ENCODE results near the gene CBX2.
A peak's percentile ranks its signal among the peaks of the same experiment; 100 is the strongest.

CBX2 gene

DNA sequence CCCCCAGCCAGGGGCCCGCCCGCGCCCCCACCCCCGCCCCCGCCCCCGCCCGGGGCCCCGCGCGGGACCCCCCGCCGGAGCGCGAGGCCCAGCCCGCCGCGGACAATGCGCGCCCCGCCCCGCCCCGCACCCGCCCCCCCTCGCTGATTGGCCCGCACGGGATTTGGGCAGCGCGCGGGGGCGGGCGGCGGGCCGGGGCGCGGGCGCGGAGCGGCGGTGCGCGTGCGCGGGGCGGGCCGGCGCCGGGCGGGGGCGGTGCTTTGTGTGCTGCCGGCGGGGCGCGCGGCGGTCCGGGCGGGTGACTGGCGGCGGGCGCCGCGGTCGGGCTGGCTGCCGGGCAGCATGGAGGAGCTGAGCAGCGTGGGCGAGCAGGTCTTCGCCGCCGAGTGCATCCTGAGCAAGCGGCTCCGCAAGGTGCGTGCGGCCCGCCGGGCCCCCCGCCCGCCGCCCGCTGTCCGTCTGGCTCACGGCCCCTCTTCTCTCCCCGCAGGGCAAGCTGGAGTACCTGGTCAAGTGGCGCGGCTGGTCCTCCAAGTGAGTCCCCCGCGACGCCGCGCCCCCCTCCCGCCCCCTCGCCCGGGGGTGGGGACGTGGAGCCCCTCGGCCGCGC, at the start of gene CBX2:
CBX2 (plus strand) TSS at position 255 of the 610 bp plus-strand sequence; CDS start at position 343, 88 bp downstream.
- Histone ChIP-seq H3K9ac (ENCODE audit: low read length) (no peak within 1 kb of the TSS), H3K27me3 (ENCODE audit: control insufficient read depth, insufficient read depth, low read length) (peaks cover 72% of the 10 kb centered on the region), H3K36me3 (ENCODE audit: control insufficient read depth, insufficient read depth, low read length) (no peaks in the 10 kb centered on the region), H3K9me3 (ENCODE audit: control insufficient read depth, low read length) (no peaks in the 10 kb centered on the region), H3K4me3 (ENCODE audit: low read length) (no peak within 1 kb of the TSS), H3K4me1 (ENCODE audit: control insufficient read depth, insufficient read depth, low read length) (peaks cover 16% of the 10 kb centered on the region)

DNA sequence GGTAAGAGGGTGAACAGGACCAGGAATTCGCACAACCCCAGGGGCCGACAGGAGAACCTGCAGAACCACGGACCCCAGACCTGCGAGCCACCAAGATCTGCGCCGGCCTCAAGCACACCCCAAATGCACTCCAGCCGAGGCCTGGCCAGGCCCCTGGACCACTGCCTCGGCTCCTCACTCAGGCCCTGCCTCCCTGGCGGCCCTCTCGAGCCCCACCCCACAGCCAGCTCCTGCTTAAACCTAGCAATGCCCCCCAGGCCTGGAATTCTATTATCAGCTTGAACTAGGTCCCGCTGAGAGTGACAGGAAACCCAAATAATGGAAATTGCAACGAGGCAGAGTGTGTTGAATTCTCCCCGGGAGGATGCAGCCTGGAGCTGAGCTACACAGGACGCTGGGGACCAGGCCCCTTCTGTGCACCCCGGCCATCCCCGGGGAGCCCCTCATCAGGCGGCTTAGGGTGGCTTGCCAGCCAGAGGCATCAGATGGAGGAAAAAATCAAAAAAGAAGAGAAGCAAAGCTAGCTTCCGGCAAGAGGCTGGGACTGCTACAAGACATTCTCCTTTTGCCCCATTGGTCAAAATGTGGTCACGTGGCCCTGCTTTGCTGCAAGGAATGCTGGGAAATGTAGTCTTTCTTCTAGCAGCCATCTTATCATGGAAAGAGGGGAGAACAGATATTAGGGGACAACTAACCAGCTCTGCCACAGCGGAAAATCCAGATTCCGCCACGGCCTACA, 49.6 kb upstream of the CBX2 start:
- Histone ChIP-seq H3K27me3 (ENCODE audit: control insufficient read depth, insufficient read depth, low read length) (no peaks in the 10 kb centered on the region), H3K9ac (ENCODE audit: low read length) (peak overlapping the region; percentile 76), H3K9me3 (ENCODE audit: control insufficient read depth, low read length) (no peaks in the 10 kb centered on the region), H3K4me3 (ENCODE audit: low read length) (peak overlapping the region; percentile 45), H3K36me3 (ENCODE audit: control insufficient read depth, insufficient read depth, low read length) (no peaks in the 10 kb centered on the region), H3K4me1 (ENCODE audit: control insufficient read depth, insufficient read depth, low read length) (peaks cover 22% of the 10 kb centered on the region)

DNA sequence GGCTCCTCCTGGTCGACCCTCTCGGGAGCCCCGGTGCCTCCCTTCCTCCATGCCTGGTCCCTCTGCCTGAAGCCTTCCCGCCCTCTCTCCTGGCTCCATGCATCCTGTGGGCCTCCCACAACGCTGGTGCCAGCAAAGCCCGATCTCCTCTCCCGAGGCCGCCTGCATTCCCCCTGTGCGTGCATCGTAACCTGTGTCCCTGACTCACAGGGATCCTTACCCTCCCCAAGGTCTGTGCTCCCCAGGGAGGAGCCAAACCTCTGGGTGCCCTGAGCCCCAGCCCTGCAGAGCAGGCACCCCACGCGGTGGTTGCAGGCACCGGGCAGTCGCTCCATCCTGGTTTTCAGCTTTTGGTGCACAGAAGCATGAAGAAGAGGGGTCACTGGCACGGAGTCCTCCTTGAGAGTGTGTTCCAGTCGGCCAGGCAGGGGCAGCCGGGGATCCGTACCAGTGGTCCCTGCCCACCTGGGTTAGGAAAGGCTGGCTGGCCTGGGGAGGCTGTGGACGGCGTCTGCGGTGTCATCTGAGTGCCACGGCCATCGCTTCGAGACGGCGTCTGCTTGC, 49.0 kb upstream of the CBX2 start:
- no peaks in the 10 kb centered on the region for H3K27me3 ChIP-seq (ENCODE audit: control insufficient read depth, insufficient read depth, low read length)
- peaks cover 26% of the 10 kb centered on the region for H3K4me1 ChIP-seq (ENCODE audit: control insufficient read depth, insufficient read depth, low read length)
- no peaks in the 10 kb centered on the region for H3K36me3 ChIP-seq (ENCODE audit: control insufficient read depth, insufficient read depth, low read length)
- H3K9ac ChIP-seq (ENCODE audit: low read length): no peak overlapping the region
- no peaks in the 10 kb centered on the region for H3K9me3 ChIP-seq (ENCODE audit: control insufficient read depth, low read length)
- peak overlapping the region; percentile 45 for H3K4me3 ChIP-seq (ENCODE audit: low read length)

DNA sequence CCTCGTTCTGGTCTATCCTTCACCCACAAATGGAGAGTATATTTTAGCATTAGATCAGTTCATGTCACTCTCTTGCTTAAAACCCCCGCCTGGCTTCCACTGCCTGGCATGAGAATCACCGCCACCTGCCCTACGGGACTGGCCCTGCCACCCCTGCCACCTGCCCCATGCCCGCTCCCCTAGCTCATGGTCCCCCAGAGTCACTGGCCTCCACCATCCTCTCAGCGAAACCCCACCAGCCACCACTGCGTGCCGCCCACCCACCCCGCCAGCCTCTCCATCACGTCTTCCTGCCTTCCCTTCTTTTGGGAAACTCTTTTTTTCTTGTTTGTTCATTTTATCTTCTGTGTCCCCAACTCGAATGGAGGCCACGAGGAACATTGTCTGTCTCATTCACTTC, 48.2 kb upstream of the CBX2 start:
- no peaks in the 10 kb centered on the region for H3K27me3 ChIP-seq (ENCODE audit: control insufficient read depth, insufficient read depth, low read length)
- no peaks in the 10 kb centered on the region for H3K36me3 ChIP-seq (ENCODE audit: control insufficient read depth, insufficient read depth, low read length)
- H3K9me3 ChIP-seq (ENCODE audit: control insufficient read depth, low read length): no peaks in the 10 kb centered on the region
- H3K4me3 ChIP-seq (ENCODE audit: low read length): no peak overlapping the region
- H3K4me1 ChIP-seq (ENCODE audit: control insufficient read depth, insufficient read depth, low read length): peaks cover 26% of the 10 kb centered on the region
- H3K9ac ChIP-seq (ENCODE audit: low read length): no peak overlapping the region

DNA sequence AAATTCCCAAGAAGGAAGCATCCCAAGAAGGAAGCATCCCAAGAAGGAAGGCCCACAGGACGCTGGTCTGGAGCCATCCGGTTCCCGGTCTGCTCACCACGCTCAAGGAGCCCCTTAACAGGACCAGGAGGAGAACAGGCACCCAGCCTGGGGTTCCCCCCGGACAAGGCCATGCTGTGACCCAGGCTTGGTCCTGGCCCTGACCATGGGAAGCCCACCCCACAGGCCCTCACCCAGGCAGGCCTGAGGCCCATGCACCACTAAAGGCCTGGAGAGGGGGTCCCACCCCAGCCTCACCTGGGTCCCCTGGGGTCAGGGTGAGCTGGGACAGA, 47.5 kb upstream of the CBX2 start:
- no peaks in the 10 kb centered on the region for H3K27me3 ChIP-seq (ENCODE audit: control insufficient read depth, insufficient read depth, low read length)
- H3K9ac ChIP-seq (ENCODE audit: low read length): no peak overlapping the region
- no peaks in the 10 kb centered on the region for H3K9me3 ChIP-seq (ENCODE audit: control insufficient read depth, low read length)
- H3K36me3 ChIP-seq (ENCODE audit: control insufficient read depth, insufficient read depth, low read length): no peaks in the 10 kb centered on the region
- no peak overlapping the region for H3K4me3 ChIP-seq (ENCODE audit: low read length)
- peaks cover 26% of the 10 kb centered on the region for H3K4me1 ChIP-seq (ENCODE audit: control insufficient read depth, insufficient read depth, low read length)

DNA sequence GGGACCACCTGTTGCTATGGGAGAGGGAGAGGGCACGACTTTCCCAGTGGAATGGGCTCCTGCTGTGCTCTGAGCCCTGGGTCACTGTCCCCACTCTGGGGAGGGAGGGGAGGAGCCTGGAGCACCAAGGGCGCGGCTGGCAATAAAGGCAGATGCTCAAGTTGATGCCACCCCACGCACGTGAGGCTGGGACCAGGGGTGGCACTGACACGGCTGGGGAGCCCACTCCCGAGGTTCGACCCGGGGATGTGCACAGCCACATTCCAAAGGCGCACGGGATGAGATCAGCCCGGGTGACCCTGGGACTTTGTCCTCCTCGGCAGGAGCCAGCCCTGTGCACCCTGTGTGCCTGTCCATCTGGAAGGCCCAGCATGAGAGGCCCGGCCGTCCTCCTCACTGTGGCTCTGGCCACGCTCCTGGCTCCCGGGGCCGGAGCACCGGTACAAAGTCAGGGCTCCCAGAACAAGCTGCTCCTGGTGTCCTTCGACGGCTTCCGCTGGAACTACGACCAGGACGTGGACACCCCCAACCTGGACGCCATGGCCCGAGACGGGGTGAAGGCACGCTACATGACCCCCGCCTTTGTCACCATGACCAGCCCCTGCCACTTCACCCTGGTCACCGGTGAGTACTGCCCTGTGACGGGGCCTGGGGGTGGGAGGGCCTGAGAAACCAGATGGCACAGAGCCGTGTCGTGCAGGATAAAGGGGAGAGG, 47.0 kb upstream of the CBX2 start, which contains the start of gene ENPP7:
ENPP7 (plus strand) TSS at position 175 of the 715 bp plus-strand sequence; CDS start at position 372, 197 bp downstream.
- no peak within 1 kb of the TSS for H3K4me3 ChIP-seq (ENCODE audit: low read length)

DNA sequence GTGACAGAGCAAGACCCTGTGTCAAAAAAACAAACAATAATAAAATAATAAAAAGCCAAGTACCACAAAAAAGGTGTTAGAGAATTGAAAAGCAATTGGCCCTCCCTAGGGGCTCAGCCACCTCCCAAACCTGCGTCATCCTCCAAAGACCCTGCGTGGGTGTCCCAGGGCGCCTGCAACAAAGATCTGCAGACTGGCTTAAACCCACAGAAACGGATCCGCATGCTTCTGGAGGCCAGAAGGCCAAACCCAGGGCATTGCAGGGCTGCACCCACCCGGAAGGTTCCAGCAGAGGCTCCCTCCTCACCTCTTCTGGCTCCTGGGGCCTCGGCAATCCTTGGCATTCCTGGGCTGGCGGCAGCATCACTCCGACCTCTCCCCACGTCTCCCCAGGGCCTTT, 45.7 kb upstream of the CBX2 start:
- H3K9ac ChIP-seq (ENCODE audit: low read length): no peak overlapping the region
- no peak overlapping the region for H3K4me3 ChIP-seq (ENCODE audit: low read length)
- peaks cover 26% of the 10 kb centered on the region for H3K4me1 ChIP-seq (ENCODE audit: control insufficient read depth, insufficient read depth, low read length)
- no peaks in the 10 kb centered on the region for H3K9me3 ChIP-seq (ENCODE audit: control insufficient read depth, low read length)
- H3K27me3 ChIP-seq (ENCODE audit: control insufficient read depth, insufficient read depth, low read length): no peaks in the 10 kb centered on the region
- H3K36me3 ChIP-seq (ENCODE audit: control insufficient read depth, insufficient read depth, low read length): no peaks in the 10 kb centered on the region

More for the DNA sequence above, 47.0 kb upstream of the CBX2 start, which contains the start of gene ENPP7:
- Histone ChIP-seq H3K36me3 (ENCODE audit: control insufficient read depth, insufficient read depth, low read length) (no peaks in the 10 kb centered on the region), H3K9me3 (ENCODE audit: control insufficient read depth, low read length) (no peaks in the 10 kb centered on the region), H3K27me3 (ENCODE audit: control insufficient read depth, insufficient read depth, low read length) (no peaks in the 10 kb centered on the region), H3K9ac (ENCODE audit: low read length) (no peak within 1 kb of the TSS), H3K4me1 (ENCODE audit: control insufficient read depth, insufficient read depth, low read length) (peaks cover 26% of the 10 kb centered on the region)

DNA sequence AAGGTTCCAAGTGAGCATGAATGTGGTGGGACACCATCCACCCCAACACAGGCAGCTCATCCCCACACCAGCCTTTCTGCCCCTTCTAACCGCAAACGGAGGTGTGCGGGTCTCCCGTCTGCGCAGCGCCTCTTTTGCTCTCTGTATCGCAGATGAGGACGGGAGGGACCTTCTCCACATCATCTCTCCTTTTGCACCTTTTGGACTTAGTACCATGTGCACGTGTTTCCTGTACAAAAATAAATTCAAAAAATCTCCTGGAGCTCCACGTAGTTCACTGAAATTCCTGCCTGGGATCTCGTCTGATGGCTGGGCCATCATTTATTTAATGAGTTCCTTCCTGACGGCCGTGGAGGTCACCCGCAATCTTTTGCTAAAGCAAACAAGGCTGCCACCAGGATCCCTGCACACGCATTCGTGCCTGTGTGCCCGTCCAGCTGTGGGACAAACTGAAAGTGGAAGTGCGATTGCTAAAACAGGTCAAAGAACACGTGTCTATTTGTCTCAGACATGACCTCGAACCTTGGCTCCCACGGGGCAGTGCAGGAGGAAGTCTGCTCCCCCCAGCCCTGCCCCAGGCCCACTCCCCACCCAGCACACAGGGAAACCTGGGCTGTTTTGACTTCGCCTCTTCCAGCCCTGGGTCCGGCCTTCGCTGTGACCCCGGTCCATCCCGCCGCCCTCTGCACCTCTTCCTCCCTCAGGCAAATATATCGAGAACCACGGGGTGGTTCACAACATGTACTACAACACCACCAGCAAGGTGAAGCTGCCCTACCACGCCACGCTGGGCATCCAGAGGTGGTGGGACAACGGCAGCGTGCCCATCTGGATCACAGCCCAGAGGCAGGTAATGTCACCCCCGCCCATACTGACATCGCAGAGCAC, 44.9 kb upstream of the CBX2 start:
- Histone ChIP-seq H3K4me3 (ENCODE audit: low read length) (no peak overlapping the region), H3K27me3 (ENCODE audit: control insufficient read depth, insufficient read depth, low read length) (peaks cover under 1% of the 10 kb centered on the region), H3K4me1 (ENCODE audit: control insufficient read depth, insufficient read depth, low read length) (peaks cover 24% of the 10 kb centered on the region)

DNA sequence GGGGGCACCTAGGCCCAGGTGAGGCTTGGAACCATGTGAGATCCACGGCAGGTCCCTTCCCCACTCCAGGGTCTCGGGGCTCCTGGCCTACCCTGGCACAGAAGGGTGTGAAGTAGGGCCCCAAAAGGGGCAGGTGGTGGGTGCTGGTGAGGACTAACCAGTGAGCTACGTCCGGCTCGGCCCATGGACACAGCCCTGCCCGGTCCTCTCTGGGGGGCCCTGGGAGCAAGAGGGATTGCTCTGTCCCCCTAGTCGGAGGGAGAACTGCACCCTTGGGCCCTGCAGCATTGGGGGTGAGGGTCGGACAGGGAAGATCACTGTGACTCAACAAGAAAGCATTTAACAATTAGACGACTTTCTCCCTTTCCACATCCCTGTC, 44.3 kb upstream of the CBX2 start:
- no peaks in the 10 kb centered on the region for H3K36me3 ChIP-seq (ENCODE audit: control insufficient read depth, insufficient read depth, low read length)
- H3K9me3 ChIP-seq (ENCODE audit: control insufficient read depth, low read length): no peaks in the 10 kb centered on the region
- H3K27me3 ChIP-seq (ENCODE audit: control insufficient read depth, insufficient read depth, low read length): peaks cover 5% of the 10 kb centered on the region
- no peak overlapping the region for H3K9ac ChIP-seq (ENCODE audit: low read length)
- H3K4me3 ChIP-seq (ENCODE audit: low read length): no peak overlapping the region
- H3K4me1 ChIP-seq (ENCODE audit: control insufficient read depth, insufficient read depth, low read length): peaks cover 19% of the 10 kb centered on the region

More for the DNA sequence above, 44.9 kb upstream of the CBX2 start:
- Histone ChIP-seq H3K36me3 (ENCODE audit: control insufficient read depth, insufficient read depth, low read length) (no peaks in the 10 kb centered on the region), H3K9me3 (ENCODE audit: control insufficient read depth, low read length) (no peaks in the 10 kb centered on the region), H3K9ac (ENCODE audit: low read length) (no peak overlapping the region)

DNA sequence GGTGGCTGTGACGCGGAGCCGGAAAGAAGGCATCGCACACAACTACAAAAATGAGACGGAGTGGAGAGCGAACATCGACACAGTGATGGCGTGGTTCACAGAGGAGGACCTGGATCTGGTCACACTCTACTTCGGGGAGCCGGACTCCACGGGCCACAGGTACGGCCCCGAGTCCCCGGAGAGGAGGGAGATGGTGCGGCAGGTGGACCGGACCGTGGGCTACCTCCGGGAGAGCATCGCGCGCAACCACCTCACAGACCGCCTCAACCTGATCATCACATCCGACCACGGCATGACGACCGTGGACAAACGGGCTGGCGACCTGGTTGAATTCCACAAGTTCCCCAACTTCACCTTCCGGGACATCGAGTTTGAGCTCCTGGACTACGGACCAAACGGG, 42.9 kb upstream of the CBX2 start:
- Histone ChIP-seq H3K4me1 (ENCODE audit: control insufficient read depth, insufficient read depth, low read length) (peaks cover 20% of the 10 kb centered on the region), H3K9ac (ENCODE audit: low read length) (no peak overlapping the region), H3K9me3 (ENCODE audit: control insufficient read depth, low read length) (no peaks in the 10 kb centered on the region), H3K36me3 (ENCODE audit: control insufficient read depth, insufficient read depth, low read length) (no peaks in the 10 kb centered on the region), H3K27me3 (ENCODE audit: control insufficient read depth, insufficient read depth, low read length) (peaks cover 5% of the 10 kb centered on the region), H3K4me3 (ENCODE audit: low read length) (no peak overlapping the region)

DNA sequence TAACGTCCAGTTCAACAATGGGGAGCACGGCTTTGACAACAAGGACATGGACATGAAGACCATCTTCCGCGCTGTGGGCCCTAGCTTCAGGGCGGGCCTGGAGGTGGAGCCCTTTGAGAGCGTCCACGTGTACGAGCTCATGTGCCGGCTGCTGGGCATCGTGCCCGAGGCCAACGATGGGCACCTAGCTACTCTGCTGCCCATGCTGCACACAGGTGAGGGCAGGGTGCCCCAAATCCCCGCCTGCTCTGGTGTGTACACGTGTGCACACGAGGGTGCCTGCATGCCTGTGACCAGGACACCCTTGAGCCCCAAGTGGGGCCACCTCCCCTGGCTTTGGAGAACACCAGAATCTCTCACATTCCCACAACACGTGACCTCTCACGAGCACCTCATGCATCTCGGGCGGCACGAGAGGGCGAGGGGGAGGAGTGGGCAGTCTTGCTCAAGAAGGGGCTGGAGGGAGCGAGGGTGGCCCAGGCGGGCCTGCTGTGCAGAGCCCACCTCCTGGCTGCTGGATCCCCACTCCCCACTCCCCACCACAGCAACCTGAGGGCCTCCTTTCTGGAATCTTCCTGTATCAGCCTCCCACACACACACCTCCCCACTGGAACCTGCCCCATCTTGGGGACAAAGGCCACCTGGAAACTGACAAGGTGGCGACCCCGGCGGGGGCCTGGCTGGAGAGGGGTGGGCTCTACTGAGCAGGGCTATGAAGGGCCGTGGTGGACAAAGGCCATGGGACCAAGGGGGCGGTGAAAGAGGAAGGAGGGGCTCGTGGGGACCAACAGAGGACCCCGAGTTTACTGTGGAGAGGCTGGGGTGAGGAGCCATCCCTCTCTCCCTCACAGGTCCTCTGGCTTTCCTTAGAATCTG, 40.7 kb upstream of the CBX2 start:
- Histone ChIP-seq H3K9me3 (ENCODE audit: control insufficient read depth, low read length) (no peaks in the 10 kb centered on the region), H3K36me3 (ENCODE audit: control insufficient read depth, insufficient read depth, low read length) (no peaks in the 10 kb centered on the region), H3K27me3 (ENCODE audit: control insufficient read depth, insufficient read depth, low read length) (peaks cover 9% of the 10 kb centered on the region), H3K4me3 (ENCODE audit: low read length) (no peak overlapping the region), H3K9ac (ENCODE audit: low read length) (no peak overlapping the region), H3K4me1 (ENCODE audit: control insufficient read depth, insufficient read depth, low read length) (peaks cover 36% of the 10 kb centered on the region)

Measured in mucosa of stomach (tissue), 1 donor.